Spleen (tissue), 11 donors: ENCODE data around the gene NRG3. TPM values are rescaled to one million over a fixed set of nuclear protein-coding genes. Genes with fewer than 3 reads are reported as not detected.

Experiments used
- DNase-seq: peaks from one replicate; pipeline ENCODE4 v3.0.0-alpha.2; 2020
- H3K27ac ChIP-seq, 8 donors: fragments of 200-600 bp; sonication (generic) in 7 of 8; 1 replicate in 4 of 8; 2 replicates in 4 of 8; pipeline versions ENCODE4 v1.5.0 to v1.8.0; 2016 to 2021; ENCODE audit warnings: inconsistent platforms in 4 of 8, mild to moderate bottlenecking in 4 of 8, moderate library complexity in 1 of 8
- H3K27me3 ChIP-seq, 7 donors: fragments of 200-600 bp; sonication (generic) in 6 of 7; replicated peaks in 1 of 7; 1 replicate in 4 of 7; 2 replicates in 3 of 7; pipeline versions ENCODE4 v1.5.0 to v1.8.0; 2016 to 2021; ENCODE audit warnings: inconsistent platforms in 3 of 7, mild to moderate bottlenecking in 1 of 7
- H3K36me3 ChIP-seq, 6 donors: fragments of 200-600 bp; sonication (generic) in 5 of 6; 1 replicate in 4 of 6; 2 replicates in 2 of 6; pipeline versions ENCODE4 v1.5.0 to v1.8.0; 2016 to 2021; ENCODE audit warnings: inconsistent platforms in 2 of 6
- H3K4me1 ChIP-seq, 6 donors: fragments of 200-600 bp; sonication (generic) in 5 of 6; 1 replicate in 3 of 6; 2 replicates in 3 of 6; pipeline versions ENCODE4 v1.5.0 to v1.8.0; 2016 to 2021; ENCODE audit warnings: inconsistent platforms in 3 of 6
- H3K4me3 ChIP-seq, 8 donors: fragments of 200-600 bp; sonication (generic) in 7 of 8; 1 replicate in 4 of 8; 2 replicates in 4 of 8; pipeline versions ENCODE4 v1.5.0 to v1.8.0; 2016 to 2021; ENCODE audit warnings: inconsistent platforms in 4 of 8, mild to moderate bottlenecking in 4 of 8, moderate library complexity in 2 of 8
- H3K9me3 ChIP-seq, 8 donors: fragments of 200-600 bp; sonication (generic) in 7 of 8; 1 replicate in 4 of 8; 2 replicates in 4 of 8; pipeline versions ENCODE4 v1.5.0 to v1.8.0; 2016 to 2021; ENCODE audit warnings: inconsistent platforms in 4 of 8
- CTCF ChIP-seq, 11 experiments: fragments of 200-600 bp in 7 of 11; fragments of 450-650 bp in 4 of 11; sonication (generic) in 4 of 11; IDR thresholded peaks in 8 of 11; conservative IDR thresholded peaks in 3 of 11; 1 replicate in 7 of 11; 2 replicates in 4 of 11; pipeline versions ENCODE4 v1.4.0 to v1.8.0; 2016 to 2021; ENCODE audit warnings: antibody characterized with exemption in 11 of 11, inconsistent platforms in 4 of 11, mild to moderate bottlenecking in 1 of 11
- POLR2A ChIP-seq, 3 donors: fragments of 450-650 bp; IDR thresholded peaks; one replicate each; pipeline ENCODE4 v1.5.1; 2017; ENCODE audit warnings: antibody characterized with exemption in 3 of 3, mild to moderate bottlenecking in 1 of 3
- POLR2AphosphoS5 ChIP-seq, 3 donors: sonication (generic); formaldehyde crosslinking; IDR thresholded peaks; one replicate each; pipeline ENCODE4 v1.5.1; 2017; ENCODE audit warnings: antibody characterized with exemption in 3 of 3
- WGBS, 5 donors: extraction: QIAGEN DNeasy Blood & Tissue Kit in 3 of 5; methylation state at CpG; one replicate each; pipeline versions ENCODE4 v1.1.5 to v1.1.7; 2013 to 2018; 5-methylcytosine and 5-hydroxymethylcytosine counted together
- intact Hi-C: fragments of 100-400 bp; cut with DNase I; formaldehyde crosslinking; loops from one replicate; pipeline ENCODE4 v1.15.0; 2023; ENCODE audit warnings: low total_unique reads
- polyA plus RNA-seq, 3 donors: library from polyadenylated mRNA; stranded (reverse); fragments of 200-250 nt; gene quantifications; one replicate each; pipeline ENCODE4 v1.2.1, GENCODE V29; 2013
- total RNA-seq, 7 donors: library from RNA; depleted of rRNA in 3 of 7; stranded (reverse); fragments of >200 nt in 3 of 7; fragmentation: NEBNext Ultra II Directional in 4 of 7; extraction: Animal tissue kit (Norgen Biotek cat#: 25700) in 4 of 7; gene quantifications; one replicate each; pipeline versions ENCODE4 v1.1.0 to v1.2.1, GENCODE V29; 2016 to 2021
- donor health status: healthy with polysubstance abuse.
- donor health status: DM: no; HTN: no; CAD: no; lungs with moderate emphysema.
- donor health status: DM: no; HTN: no; CAD: no.
- donor health status: Bipolar disorder and iron deficiency.
- donor health status: healthy.
- donor health status: DM: no; HTN: no; CAD: no.
- donor health status: DM: yes; HTN: yes; CAD: no.

NRG3 gene
- total and polyA plus RNA-seq, 10 donors, result 0.10 to 0.22 (median 0.21) TPM; not detected in 7

- Histone ChIP-seq H3K27me3 (no peaks in the 10 kb centered on the region), H3K4me3 (no peak overlapping the region), H3K4me1 (no peaks in the 10 kb centered on the region), H3K36me3 (no peaks in the 10 kb centered on the region), H3K9me3 (no peaks in the 10 kb centered on the region), H3K27ac (no peak overlapping the region)
- TF ChIP-seq POLR2AphosphoS5 (IDR thresholded peaks at IDR 0.05) (no peak), POLR2A (IDR thresholded peaks at IDR 0.05) (no peak), CTCF (IDR thresholded peaks at IDR 0.05 in 8 of 11, conservative IDR thresholded peaks at IDR 0.05 in 3 of 11) (no peak)
- DNase-seq, result no peak
- WGBS, 5 donors, result 67 to 94% (median 87%) methylated on average over 2 of the region's 2 CpGs
- intact Hi-C loops, result no loop called here
Measured at GRCh38 chr10:81900989-81901388, 26.0 kb downstream of the NRG3 start.

- Histone ChIP-seq H3K27me3 (no peaks in the 10 kb centered on the region), H3K9me3 (no peaks in the 10 kb centered on the region), H3K4me3 (no peak overlapping the region), H3K27ac (no peak overlapping the region), H3K4me1 (no peaks in the 10 kb centered on the region), H3K36me3 (no peaks in the 10 kb centered on the region)
- intact Hi-C loops, result no loop called here
- 73 to 84% (median 77%) methylated on average over 4 of the region's 4 CpGs for WGBS, 5 donors
- TF ChIP-seq POLR2A (IDR thresholded peaks at IDR 0.05), result no peak
- TF ChIP-seq POLR2AphosphoS5 (IDR thresholded peaks at IDR 0.05), result no peak
- TF ChIP-seq CTCF (IDR thresholded peaks at IDR 0.05 in 8 of 11, conservative IDR thresholded peaks at IDR 0.05 in 3 of 11), result no peak
- DNase-seq, result no peak
Measured at GRCh38 chr10:81903472-81903871, 28.5 kb downstream of the NRG3 start.

DNA sequence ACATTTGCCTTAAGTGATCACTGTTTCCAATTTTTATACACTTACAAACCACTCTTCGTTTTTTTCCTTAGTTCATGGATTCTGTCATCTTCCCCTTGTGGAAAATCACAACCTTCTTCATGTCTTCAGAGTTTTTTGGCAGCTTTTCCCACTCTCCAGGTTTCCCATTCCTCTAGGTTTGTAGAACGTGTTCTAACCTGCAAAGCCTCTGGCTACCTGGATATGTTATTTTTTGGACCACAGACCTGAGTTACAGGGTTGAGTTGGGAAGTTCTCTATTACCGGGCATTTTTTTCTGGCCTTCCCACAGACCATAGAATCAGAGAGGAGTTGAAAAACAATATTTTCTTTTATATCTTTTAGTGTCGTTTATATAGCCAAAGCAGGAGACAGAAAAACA, 30.2 kb downstream of the NRG3 start:
- no peak for TF ChIP-seq CTCF (IDR thresholded peaks at IDR 0.05 in 8 of 11, conservative IDR thresholded peaks at IDR 0.05 in 3 of 11)
- TF ChIP-seq POLR2AphosphoS5 (IDR thresholded peaks at IDR 0.05), result no peak
- TF ChIP-seq POLR2A (IDR thresholded peaks at IDR 0.05), result no peak
- intact Hi-C loops, result no loop called here
- WGBS, 5 donors, result 71 to 82% (median 76%) methylated on average over 4 of the region's 4 CpGs

DNA sequence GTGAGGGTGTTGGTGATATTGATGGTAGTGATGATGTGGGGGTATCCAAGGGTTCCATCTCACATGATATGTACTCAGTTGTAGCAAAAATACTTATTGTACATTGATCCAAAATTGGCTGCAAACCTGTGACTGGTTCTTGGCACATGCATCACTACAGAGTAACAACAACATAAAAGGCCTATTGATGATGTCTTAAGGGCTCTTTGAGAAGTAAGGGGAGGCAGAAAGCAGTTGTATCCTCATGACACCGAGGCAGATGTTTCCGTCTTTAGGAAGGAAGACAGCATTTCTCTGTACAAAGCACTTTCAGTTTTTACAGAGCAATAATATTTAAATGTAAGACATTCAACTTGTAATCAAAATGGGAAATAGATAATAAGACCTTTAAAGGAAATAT, 34.5 kb downstream of the NRG3 start:
- Histone ChIP-seq H3K36me3 (no peaks in the 10 kb centered on the region), H3K4me1 (no peaks in the 10 kb centered on the region), H3K27me3 (no peaks in the 10 kb centered on the region), H3K9me3 (no peaks in the 10 kb centered on the region), H3K4me3 (no peak overlapping the region), H3K27ac (no peak overlapping the region)
- no peak for TF ChIP-seq POLR2AphosphoS5 (IDR thresholded peaks at IDR 0.05)
- TF ChIP-seq POLR2A (IDR thresholded peaks at IDR 0.05), result no peak
- TF ChIP-seq CTCF (IDR thresholded peaks at IDR 0.05 in 8 of 11, conservative IDR thresholded peaks at IDR 0.05 in 3 of 11), result no peak
- WGBS, 5 donors, result 74 to 87% (median 82%) methylated on average over 2 of the region's 2 CpGs
- no peak for DNase-seq
- intact Hi-C loops, result no loop called here

More for the DNA sequence above, 30.2 kb downstream of the NRG3 start:
- Histone ChIP-seq H3K4me1 (no peaks in the 10 kb centered on the region), H3K4me3 (no peak overlapping the region), H3K36me3 (no peaks in the 10 kb centered on the region), H3K27me3 (no peaks in the 10 kb centered on the region), H3K27ac (no peak overlapping the region), H3K9me3 (no peaks in the 10 kb centered on the region)
- no peak for DNase-seq
